GM18517 (cell line): ENCODE results near the gene RLBP1.
"Not testable (repeated sequence)": the region's sequence is repeated elsewhere in the genome, so short reads cannot be mapped to it uniquely, and the experiment has no call there.

Experiments
- ATAC-seq: cut with Tn5 transposase; IDR thresholded peaks from one replicate; pipeline ENCODE4 v1.9.1; 2021; ENCODE audit warnings: mild to moderate bottlenecking, moderate library complexity; ENCODE audit not compliant: unreplicated experiment

Gene RLBP1

GRCh38 chr15:89221543-89221942 is at the start of gene RLBP1:
TSS of gene RLBP1 (minus strand) at chr15:89221579. CDS start at chr15:89218975, 2,604 bp downstream.
- no peak for ATAC-seq

GRCh38 chr15:89250142-89250541 is 28.8 kb upstream of the RLBP1 start:
- not testable (repeated sequence) for ATAC-seq

- no peak for ATAC-seq
Observed at GRCh38 chr15:89248584-89248983, 27.2 kb upstream of the RLBP1 start.

GRCh38 chr15:89247446-89247845 is 26.1 kb upstream of the RLBP1 start:
- no peak for ATAC-seq

- no peak for ATAC-seq
Observed at GRCh38 chr15:89244574-89244903, 23.2 kb upstream of the RLBP1 start.

- peak; percentile 94 for ATAC-seq
Observed at GRCh38 chr15:89243691-89244573, 22.6 kb upstream of the RLBP1 start, which contains the start of gene FANCI. TSS of gene FANCI (plus strand) at chr15:89243979. CDS start at chr15:89247648, 3,669 bp downstream.

GRCh38 chr15:89243046-89243690 is 21.8 kb upstream of the RLBP1 start:
- ATAC-seq, result no peak

- ATAC-seq, result not testable (repeated sequence)
Observed at GRCh38 chr15:89239883-89240810, 18.8 kb upstream of the RLBP1 start.

GRCh38 chr15:89231832-89232231 is 10.5 kb upstream of the RLBP1 start:
- ATAC-seq, result no peak

- no peak for ATAC-seq
Observed at GRCh38 chr15:89230277-89230676, 8.9 kb upstream of the RLBP1 start.

GRCh38 chr15:89227425-89227824 is 6.0 kb upstream of the RLBP1 start:
- ATAC-seq, result no peak

- no peak for ATAC-seq
Observed at GRCh38 chr15:89226359-89227221, 5.2 kb upstream of the RLBP1 start.

- ATAC-seq, result no peak
Observed at GRCh38 chr15:89225588-89225987, 4.2 kb upstream of the RLBP1 start.

- no peak for ATAC-seq
Observed at GRCh38 chr15:89218531-89218930, 2.8 kb downstream of the RLBP1 start.

- no peak for ATAC-seq
Observed at GRCh38 chr15:89217686-89218376, 3.5 kb downstream of the RLBP1 start.

GRCh38 chr15:89217031-89217430 is 4.3 kb downstream of the RLBP1 start:
- ATAC-seq, result no peak

- ATAC-seq, result no peak
Observed at GRCh38 chr15:89215627-89216026, 5.8 kb downstream of the RLBP1 start.

GRCh38 chr15:89211678-89212170 is 9.7 kb downstream of the RLBP1 start:
- ATAC-seq, result no peak

- no peak for ATAC-seq
Observed at GRCh38 chr15:89209057-89209456, 12.3 kb downstream of the RLBP1 start.
